ENCODE data around the gene TP53I11. TPM values are rescaled to one million over a fixed set of nuclear protein-coding genes. Genes with fewer than 3 reads are reported as not detected.

The TP53I11 gene
- total and polyA plus RNA-seq, 2 donors (not counting 1 experiment from before 2014, with no cell fraction given) = 25.0 to 229 TPM

- no peak overlapping the region for H3K4me3 ChIP-seq (ENCODE audit: control extremely low read depth in 1 of 5, extremely low read depth in 1 of 5, insufficient read depth in 1 of 5, low read depth in 2 of 5, low read length in 4 of 5)
- no peak overlapping the region for H3K4me2 ChIP-seq (replicated peaks; ENCODE audit: low read depth, low read length, poor library complexity, severe bottlenecking)
- POLR2A ChIA-PET = no interaction called here
- H2AFZ ChIP-seq (ENCODE audit: insufficient read depth, low read depth, low read length, poor library complexity, severe bottlenecking) = no peak overlapping the region
- no peak for TF ChIP-seq EZH2 (IDR thresholded peaks at IDR 0.05; ENCODE audit: borderline replicate concordance, insufficient read depth, low read depth, low read length, poor library complexity, severe bottlenecking)
- TF ChIP-seq, protein P1, sequence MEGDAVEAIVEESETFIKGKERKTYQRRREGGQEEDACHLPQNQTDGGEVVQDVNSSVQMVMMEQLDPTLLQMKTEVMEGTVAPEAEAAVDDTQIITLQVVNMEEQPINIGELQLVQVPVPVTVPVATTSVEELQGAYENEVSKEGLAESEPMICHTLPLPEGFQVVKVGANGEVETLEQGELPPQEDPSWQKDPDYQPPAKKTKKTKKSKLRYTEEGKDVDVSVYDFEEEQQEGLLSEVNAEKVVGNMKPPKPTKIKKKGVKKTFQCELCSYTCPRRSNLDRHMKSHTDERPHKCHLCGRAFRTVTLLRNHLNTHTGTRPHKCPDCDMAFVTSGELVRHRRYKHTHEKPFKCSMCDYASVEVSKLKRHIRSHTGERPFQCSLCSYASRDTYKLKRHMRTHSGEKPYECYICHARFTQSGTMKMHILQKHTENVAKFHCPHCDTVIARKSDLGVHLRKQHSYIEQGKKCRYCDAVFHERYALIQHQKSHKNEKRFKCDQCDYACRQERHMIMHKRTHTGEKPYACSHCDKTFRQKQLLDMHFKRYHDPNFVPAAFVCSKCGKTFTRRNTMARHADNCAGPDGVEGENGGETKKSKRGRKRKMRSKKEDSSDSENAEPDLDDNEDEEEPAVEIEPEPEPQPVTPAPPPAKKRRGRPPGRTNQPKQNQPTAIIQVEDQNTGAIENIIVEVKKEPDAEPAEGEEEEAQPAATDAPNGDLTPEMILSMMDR (IDR thresholded peaks at IDR 0.05) = no peak
- H3K9me3 Mint-ChIP-seq (ENCODE audit: insufficient read depth) = no peaks in the 10 kb centered on the region
- H3K4me1 Mint-ChIP-seq = peaks cover 14% of the 10 kb centered on the region
- no peak for DNase-seq
- no peaks in the 10 kb centered on the region for H3K27me3 Mint-ChIP-seq
- no peaks in the 10 kb centered on the region for H4K20me1 ChIP-seq (ENCODE audit: control insufficient read depth, insufficient read depth, low read length, poor library complexity, severe bottlenecking)
- H3K9me3 ChIP-seq (ENCODE audit: control extremely low read depth in 1 of 3, control insufficient read depth in 2 of 3, insufficient read depth in 1 of 3, low read length in 2 of 3) = peaks cover 0 to 11% (median under 1%) of the 10 kb centered on the region in 3 donors
- intact Hi-C loops (cut with micrococcal nuclease) = no loop called here
- H3K4me3 Mint-ChIP-seq = no peak overlapping the region
- 100% methylated on average over 1 of the region's 3 CpGs for WGBS (ENCODE audit: insufficient coverage)
- H3K27ac ChIP-seq (ENCODE audit: low read length in 2 of 2) = no peak overlapping the region
- no peaks in the 10 kb centered on the region for H3K27me3 ChIP-seq (replicated peaks in 1 of 4; ENCODE audit: control extremely low read depth in 1 of 4, control insufficient read depth in 3 of 4, insufficient read depth in 4 of 4, low read length in 3 of 4)
- H3K36me3 ChIP-seq (replicated peaks in 1 of 2; ENCODE audit: control extremely low read depth in 1 of 2, control insufficient read depth in 1 of 2, extremely low read depth in 1 of 2, insufficient read depth in 2 of 2, low read length in 1 of 2) = no peaks in the 10 kb centered on the region
- CTCF ChIA-PET = interaction anchor here (1.2 to 2.9 kb wide), 2 partner anchors 8 to 33 kb away, joined by 3 to 18 read pairs; no protein-coding TSS in a partner anchor
- no peak for ATAC-seq (ENCODE audit: low read depth)
- no peak overlapping the region for H3K27ac Mint-ChIP-seq
- no peaks in the 10 kb centered on the region for H3K79me2 ChIP-seq (ENCODE audit: control insufficient read depth, insufficient read depth, low read length)
- no peak overlapping the region for H3K9ac ChIP-seq (ENCODE audit: low read length)
- peaks cover 0 to 9% of the 10 kb centered on the region in 2 donors for H3K4me1 ChIP-seq (ENCODE audit: control insufficient read depth in 2 of 2, insufficient read depth in 2 of 2, low read length in 2 of 2)
Observed at GRCh38 chr11:44903518-44903917, 47.2 kb downstream of the TP53I11 start.

DNA sequence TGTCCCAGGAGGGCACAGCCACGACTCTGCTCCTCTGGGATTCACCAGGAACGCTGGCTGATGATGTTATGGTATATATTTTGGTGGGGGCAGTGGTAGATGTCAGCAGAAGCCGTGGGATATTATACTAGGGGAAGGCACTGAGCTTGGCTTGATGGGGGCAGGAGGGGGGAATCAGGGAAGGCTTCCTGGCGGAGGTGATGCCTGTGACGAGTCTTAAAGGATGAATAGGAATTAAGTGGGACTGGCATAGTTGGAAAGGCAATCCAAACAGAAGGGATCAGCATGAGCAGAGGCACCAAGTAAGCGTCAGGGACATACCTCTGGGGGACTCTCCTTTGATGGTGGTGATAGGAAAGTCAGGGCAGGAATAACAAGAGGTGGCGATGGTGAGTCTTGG, 47.6 kb downstream of the TP53I11 start:
- H3K27ac Mint-ChIP-seq = no peak overlapping the region
- H3K79me2 ChIP-seq (ENCODE audit: control insufficient read depth, insufficient read depth, low read length) = no peaks in the 10 kb centered on the region
- DNase-seq = no peak
- H3K27me3 Mint-ChIP-seq = no peaks in the 10 kb centered on the region
- H3K4me3 ChIP-seq (ENCODE audit: control extremely low read depth in 1 of 5, extremely low read depth in 1 of 5, insufficient read depth in 1 of 5, low read depth in 2 of 5, low read length in 4 of 5) = no peak overlapping the region
- WGBS (ENCODE audit: insufficient coverage) = 91% methylated on average over 6 of the region's 7 CpGs
- intact Hi-C loops (cut with micrococcal nuclease) = no loop called here
- H2AFZ ChIP-seq (ENCODE audit: insufficient read depth, low read depth, low read length, poor library complexity, severe bottlenecking) = no peak overlapping the region
- peaks cover 0 to 9% of the 10 kb centered on the region in 2 donors for H3K4me1 ChIP-seq (ENCODE audit: control insufficient read depth in 2 of 2, insufficient read depth in 2 of 2, low read length in 2 of 2)
- H3K36me3 ChIP-seq (replicated peaks in 1 of 2; ENCODE audit: control extremely low read depth in 1 of 2, control insufficient read depth in 1 of 2, extremely low read depth in 1 of 2, insufficient read depth in 2 of 2, low read length in 1 of 2) = no peaks in the 10 kb centered on the region
- no peak overlapping the region for H3K4me3 Mint-ChIP-seq
- CTCF ChIA-PET = interaction anchor here (1.2 to 2.9 kb wide), 2 partner anchors 8 to 33 kb away, joined by 3 to 18 read pairs; no protein-coding TSS in a partner anchor
- H3K4me1 Mint-ChIP-seq = peaks cover 14% of the 10 kb centered on the region
- H3K4me2 ChIP-seq (replicated peaks; ENCODE audit: low read depth, low read length, poor library complexity, severe bottlenecking) = no peak overlapping the region
- TF ChIP-seq, protein P1 (IDR thresholded peaks at IDR 0.05) = no peak
- TF ChIP-seq EZH2 (IDR thresholded peaks at IDR 0.05; ENCODE audit: borderline replicate concordance, insufficient read depth, low read depth, low read length, poor library complexity, severe bottlenecking) = no peak
- no peaks in the 10 kb centered on the region for H3K9me3 Mint-ChIP-seq (ENCODE audit: insufficient read depth)
- H3K27ac ChIP-seq (ENCODE audit: low read length in 2 of 2) = no peak overlapping the region
- H4K20me1 ChIP-seq (ENCODE audit: control insufficient read depth, insufficient read depth, low read length, poor library complexity, severe bottlenecking) = no peaks in the 10 kb centered on the region
- POLR2A ChIA-PET = no interaction called here
- peaks cover 0 to 14% (median 5%) of the 10 kb centered on the region in 3 donors for H3K9me3 ChIP-seq (ENCODE audit: control extremely low read depth in 1 of 3, control insufficient read depth in 2 of 3, insufficient read depth in 1 of 3, low read length in 2 of 3)
- H3K9ac ChIP-seq (ENCODE audit: low read length) = no peak overlapping the region
- no peaks in the 10 kb centered on the region for H3K27me3 ChIP-seq (replicated peaks in 1 of 4; ENCODE audit: control extremely low read depth in 1 of 4, control insufficient read depth in 3 of 4, insufficient read depth in 4 of 4, low read length in 3 of 4)
- ATAC-seq (ENCODE audit: low read depth) = no peak

Data from B cell (primary cell).